GM19351 (cell line): ENCODE data around the gene LST1.
"Not testable (repeated sequence)": the region's sequence is repeated elsewhere in the genome, so short reads cannot be mapped to it uniquely, and the experiment has no call there.

Experiments
- ATAC-seq: cut with Tn5 transposase; IDR thresholded peaks from one replicate; pipeline ENCODE4 v1.9.1; 2021; ENCODE audit warnings: mild to moderate bottlenecking, moderate library complexity; ENCODE audit not compliant: unreplicated experiment

The LST1 gene

DNA sequence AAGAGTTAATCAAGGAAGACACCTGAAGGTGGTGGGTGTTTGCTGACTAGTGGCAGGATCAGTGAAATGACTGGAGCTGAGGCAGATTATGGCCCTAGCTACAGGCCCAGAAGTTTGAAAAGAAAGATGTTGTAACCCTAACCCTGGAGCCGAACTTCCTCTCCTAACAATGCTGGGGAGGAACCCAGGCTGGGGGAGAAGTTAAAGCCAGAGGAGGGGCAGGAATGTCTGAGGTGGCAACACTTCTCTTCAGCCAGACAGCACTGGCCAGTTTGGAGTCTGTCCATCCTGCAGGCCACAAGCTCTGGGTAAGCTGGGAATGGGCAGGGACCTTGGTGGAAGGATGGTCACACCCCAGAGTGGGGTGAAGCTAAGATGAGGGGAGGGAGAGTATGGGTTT lies at the start of gene LST1:
Gene LST1, plus strand, starts transcription at position 270 of the 400 bp plus-strand sequence. CDS start 1,023 bp downstream, outside the sequence.
- no peak for ATAC-seq

DNA sequence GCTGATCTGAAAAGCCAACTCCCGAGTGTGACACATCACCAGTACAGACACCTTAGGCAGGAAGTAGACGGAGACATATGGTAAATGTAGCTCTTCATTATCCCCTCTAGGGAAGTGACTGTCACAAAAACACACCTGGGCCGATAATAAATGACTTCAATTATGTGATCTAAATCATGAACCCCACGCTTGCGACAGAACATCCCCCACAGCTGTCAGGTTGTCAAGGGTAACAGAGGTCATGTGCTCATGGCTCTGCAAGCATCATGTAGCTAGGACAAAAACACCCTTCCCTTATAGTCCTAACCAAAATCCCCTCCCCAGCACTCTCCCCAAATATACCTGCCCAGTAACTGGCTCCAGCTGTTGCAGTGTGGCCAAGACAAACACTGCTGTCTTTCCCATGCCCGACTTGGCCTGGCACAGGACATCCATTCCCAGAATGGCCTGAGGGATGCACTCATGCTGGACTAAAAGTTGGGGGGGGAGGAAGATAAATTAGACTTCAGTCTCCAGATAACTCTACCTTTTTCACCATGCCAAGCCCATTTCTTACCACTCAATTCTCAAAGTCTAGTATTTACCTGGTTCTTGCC lies 47.2 kb upstream of the LST1 start:
- no peak for ATAC-seq

DNA sequence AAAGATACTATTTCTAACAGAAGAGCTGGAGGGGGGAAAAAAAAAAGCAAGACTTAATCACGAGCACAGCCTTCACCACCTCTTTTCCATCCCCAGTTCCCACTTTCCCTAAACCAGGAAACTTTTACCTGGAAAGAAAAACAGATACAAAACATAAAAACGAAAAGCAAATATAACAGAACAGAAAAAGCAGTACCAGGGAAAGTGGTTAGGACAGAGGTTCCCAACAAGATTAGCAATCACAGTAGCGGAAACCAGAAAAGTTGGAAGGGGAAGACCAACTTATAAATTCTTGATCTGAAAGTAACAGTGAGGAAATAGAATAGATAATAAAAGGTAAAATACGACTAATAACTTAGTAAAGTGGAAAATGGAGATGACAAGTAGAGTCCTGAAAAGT lies 45.4 kb upstream of the LST1 start:
- no peak for ATAC-seq

DNA sequence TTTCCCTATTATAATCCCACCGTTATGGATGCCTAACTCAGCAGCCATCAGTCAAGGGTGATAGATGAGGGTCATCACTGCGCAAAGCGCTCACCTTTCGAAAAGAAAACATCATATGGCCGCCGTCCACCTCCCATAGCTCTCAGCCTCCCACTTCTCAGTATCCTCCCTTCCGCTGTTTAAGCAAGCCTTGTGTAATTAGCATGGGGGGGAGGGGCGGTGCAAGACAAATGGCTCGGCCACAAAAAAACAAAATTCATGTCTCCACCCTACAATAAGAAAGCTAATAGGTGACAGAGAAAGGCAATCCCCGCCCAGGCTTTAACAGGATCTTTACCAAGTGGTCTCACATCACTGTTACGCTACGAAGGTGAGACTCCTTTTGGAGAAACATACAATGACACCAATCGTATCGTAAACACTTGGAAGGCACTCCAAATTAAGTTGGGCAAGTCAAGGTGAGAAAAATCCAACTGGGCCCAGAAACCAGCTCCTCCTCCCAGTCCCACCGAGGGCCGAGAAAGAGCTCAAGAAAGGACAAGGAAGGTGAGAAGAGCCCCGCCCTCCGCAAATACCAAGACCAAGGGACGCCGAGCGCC lies 44.9 kb upstream of the LST1 start:
- ATAC-seq = peak; percentile 20

DNA sequence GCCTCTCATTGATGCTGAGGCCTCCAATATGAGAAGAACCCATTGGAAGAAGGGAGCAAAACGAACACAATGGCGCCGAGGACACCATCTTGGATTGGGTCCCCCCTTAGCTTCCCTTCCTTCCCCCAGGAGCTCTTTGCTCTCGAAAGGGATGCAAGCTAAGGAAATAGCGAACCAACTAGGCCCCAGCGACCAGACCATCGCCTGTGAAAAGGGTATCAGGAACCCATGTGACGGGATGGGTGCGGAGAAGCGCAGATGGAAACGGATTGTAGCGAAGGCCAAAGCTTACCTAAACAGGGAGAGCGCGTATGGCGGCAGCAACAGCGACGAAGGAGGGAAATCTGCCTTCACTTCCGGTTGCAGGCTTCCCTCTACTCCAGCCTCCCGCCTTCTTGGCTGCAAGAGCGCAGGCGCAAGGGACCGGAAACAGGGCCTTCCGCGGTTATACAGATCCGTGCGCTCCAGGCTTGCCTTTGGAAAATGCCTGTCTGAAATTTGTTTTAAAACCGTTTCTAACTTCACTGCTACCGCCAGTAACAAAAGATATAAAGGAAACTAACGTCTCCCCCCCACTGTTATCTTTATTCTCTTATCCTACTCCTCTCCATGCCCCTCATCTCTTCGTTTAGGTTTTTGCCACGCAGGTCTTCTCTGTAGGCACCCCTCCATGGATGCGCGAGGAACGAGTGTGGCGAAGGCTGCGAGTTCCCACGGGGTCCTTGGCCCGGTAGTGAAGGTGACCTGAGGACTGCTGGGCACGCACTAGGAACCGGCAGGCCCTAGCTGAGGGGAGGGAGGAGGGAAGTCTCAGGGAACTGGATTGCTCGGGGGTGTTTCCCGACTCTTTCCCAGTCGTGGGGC lies 44.2 kb upstream of the LST1 start, which contains the start of gene DDX39B:
Gene DDX39B, minus strand, starts transcription at position 346 of the 864 bp plus-strand sequence. CDS start 1,471 bp downstream, outside the sequence.
- ATAC-seq = peak; percentile 56

DNA sequence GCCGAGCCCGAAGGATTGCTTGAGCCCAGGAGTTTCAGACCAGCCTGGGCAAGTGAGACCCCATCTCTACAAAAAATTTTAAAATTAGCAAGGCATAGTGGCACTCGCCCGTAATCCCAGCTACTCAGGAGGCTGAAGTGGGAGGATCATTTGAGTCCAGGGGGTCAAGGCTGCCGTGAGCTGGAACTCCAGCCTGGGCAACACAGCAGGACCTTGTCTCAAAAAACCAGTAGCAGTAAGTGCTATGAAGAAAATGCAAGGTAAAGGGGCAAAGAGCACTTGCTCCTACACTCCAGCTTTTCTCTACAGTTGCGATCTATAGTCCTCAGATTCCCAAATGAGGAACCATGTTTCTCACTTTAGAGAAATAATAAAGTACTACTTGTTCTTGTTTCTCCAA lies 42.4 kb upstream of the LST1 start:
- no peak for ATAC-seq

DNA sequence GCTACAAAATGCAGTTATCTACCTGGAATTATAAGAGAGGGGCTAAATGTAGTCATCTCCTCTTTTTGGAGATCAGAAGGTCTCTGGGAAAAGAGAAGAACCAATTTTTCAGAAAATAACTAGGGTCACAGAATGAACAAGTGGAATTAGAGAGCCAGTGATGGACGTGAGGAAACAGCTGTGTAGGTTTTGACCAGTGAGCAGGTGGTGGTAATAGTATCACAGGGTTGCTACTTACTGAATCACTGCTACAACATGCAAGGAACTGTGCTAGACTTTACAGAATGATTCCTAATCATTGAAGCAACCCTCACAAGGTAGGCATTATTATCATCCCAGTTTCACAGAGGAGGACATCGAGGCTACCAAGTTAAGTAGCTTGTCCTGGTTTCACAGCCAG lies 41.4 kb upstream of the LST1 start:
- ATAC-seq = no peak

DNA sequence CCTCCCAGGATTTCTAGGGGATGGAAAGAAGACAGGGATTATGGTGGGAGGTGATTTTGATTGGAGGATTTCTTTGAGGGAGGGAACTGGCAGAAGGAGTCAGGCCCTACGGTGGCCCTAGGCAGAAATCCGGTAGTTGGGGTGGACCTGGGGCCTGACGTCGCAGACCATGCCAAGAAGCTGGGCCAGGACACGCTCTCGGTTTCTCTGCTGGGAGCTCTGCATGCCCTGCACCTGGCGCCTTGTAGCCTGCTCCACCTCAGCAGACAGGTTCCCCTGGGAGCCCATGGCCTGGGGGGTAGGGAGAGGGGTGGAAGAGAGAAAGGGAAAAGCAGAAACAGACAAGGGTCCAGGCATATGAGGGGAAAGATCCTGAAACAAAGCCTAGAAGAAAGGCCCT lies 40.8 kb upstream of the LST1 start:
- ATAC-seq = no peak

DNA sequence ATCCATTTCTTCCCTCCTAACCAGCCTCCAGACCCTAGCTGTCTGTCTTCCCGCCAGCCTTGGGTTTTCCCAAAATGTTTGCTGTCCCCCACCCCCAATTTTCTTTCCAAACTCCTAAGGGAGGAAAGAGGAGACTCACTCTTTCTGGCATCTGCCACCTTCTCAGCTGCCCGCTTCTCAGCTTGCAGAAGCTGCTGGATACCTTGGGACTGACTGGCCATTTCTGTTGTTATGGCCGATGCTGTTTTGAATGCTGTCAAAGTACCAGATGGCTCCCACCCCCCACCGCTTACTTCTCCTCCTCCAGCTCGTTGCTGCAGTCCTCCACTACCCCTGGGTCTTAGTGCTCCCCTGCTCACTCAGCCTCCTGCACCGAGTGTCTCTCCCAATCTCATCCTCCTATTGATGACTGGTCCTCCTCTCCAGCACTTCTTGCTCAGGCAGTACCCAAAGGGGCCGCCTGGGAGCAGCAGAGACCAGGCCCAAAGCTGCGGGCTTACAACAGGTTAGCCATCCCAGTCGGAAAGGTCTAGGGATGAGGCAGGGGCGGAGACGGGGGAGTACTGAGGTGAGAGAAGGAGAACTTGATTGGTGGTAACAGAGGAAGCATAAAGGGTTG lies 39.6 kb upstream of the LST1 start, which contains the start of gene ATP6V1G2:
Gene ATP6V1G2, minus strand, starts transcription at position 270 of the 619 bp plus-strand sequence. Its CDS starts 49 bp downstream, at position 221.
- no peak for ATAC-seq

DNA sequence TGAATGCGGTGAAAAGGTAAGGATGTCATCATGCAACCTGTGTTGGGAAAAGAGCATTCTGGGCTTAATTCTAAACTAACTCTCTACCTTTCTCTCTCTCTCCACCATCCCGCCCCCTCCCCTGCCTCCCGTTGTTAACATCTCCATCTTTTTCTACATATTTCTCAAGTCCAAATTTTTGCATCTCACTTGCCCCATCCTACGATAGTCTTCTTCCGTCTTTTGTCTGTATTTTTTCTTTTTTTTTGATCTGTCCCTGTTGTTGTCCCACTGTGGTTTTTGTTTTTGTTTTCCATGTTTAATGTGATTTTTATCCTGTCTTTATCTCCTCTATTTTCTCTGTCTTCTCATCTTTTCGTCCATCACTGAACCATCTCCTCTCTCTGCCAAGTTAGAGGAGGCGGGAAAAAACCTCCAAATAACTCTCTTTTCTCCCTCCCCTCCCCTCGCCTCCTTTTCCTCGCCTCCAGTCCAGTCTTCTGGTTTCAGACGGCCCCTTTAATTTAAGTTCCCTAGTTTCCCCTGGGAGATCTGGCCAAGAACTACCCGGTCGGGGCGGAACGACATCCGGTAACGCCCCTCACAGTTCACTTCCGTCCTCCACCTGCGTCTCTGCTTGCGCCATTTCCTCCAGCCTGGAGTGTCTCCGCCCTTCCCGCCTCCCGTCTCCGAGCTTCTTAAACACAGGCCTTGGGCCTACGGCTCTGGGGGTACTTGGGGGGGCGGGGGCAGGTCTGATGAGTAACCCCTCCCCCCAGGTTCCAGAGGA lies 38.9 kb upstream of the LST1 start, which contains the start of gene NFKBIL1:
Gene NFKBIL1, plus strand, starts transcription at position 651 of the 769 bp plus-strand sequence. Its CDS starts 87 bp downstream, at position 738.
- peak; percentile 75 for ATAC-seq

DNA sequence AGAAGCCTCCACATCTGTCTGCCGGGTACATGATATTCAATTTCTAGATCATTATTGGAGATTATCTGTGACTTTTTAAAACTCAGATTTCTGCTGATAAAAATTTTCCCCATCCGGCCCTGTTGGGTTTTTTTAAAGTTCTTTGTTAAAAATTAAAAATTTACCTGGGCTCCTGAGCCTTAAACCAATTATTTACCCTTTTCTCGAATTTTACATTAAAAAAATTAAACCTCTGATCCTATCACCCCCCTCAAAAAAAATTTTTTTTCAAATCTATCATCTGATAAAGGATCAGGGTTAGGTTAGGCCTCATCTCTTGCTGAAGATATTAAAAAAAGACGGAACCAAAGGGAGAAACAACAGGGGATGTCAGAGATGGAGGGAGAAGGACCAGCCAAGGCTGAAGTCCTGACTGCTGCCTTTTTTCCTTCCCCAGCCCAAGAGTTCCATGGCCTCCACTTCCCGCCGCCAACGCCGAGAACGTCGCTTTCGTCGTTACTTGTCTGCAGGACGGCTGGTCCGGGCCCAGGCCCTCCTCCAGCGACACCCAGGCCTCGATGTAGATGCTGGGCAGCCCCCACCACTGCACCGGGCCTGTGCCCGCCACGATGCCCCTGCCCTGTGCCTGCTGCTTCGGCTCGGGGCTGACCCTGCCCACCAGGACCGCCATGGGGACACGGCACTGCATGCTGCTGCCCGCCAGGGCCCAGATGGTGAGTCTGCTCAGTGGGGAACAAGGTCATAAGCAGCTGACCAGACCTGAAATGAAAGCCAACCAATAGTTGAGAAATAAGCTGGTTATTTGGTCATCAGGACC lies 38.1 kb upstream of the LST1 start:
- no peak for ATAC-seq

DNA sequence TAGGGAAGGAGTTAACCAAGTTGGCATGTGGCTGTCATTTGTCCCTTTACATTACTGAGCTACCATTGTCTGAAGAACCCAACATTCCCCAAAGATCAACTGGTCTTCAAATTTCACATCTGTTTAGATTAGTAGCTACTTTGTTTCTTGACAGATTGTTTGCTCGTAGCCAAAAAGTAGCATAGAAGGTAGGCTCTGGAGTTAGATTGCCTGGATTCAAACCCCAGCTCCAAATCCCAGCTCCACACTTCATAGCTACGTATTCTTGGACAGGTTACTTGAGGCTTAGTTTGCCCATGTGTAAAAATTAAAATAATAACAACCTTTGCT lies 37.6 kb upstream of the LST1 start:
- ATAC-seq = no peak

DNA sequence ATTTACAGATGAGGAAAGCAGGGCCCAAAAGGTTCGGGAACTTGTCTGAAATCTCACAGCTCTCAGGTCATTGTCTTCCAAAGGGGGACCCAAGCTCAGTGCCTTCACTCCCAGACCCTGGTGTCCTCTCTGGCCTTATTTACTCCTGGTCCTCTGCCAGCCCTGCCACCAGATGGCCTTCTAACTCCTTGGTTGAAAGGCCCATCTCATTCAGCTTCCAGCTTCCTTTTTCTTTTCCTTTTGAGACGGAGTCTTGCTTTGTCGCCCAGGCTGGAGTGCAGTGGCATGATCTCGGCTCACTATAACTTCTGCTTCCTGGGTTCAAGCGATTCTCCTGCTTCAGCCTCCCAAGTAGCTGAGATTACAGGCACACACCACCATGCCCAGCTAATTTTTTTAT lies 34.7 kb upstream of the LST1 start:
- ATAC-seq = not testable (repeated sequence)

DNA sequence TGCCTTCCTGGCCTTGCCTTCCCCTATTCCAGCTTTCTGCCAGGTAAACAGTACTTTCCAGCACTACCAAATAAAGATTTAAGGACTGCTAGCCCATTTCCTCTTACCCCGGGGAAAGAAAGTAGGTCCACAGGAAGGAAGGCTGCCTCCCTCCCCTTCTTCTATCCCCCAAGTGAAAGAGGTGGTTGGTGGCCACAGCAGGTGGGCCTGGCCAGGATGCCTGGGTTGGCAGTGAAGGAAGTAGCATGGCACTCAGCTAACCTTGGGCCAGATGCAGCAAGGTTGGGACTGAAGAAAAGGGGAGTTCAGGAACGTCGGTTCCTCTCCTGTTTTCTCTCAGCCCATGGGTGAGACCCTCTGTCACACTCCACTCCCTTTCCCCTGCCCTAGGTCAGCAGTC lies 29.8 kb upstream of the LST1 start:
- no peak for ATAC-seq

DNA sequence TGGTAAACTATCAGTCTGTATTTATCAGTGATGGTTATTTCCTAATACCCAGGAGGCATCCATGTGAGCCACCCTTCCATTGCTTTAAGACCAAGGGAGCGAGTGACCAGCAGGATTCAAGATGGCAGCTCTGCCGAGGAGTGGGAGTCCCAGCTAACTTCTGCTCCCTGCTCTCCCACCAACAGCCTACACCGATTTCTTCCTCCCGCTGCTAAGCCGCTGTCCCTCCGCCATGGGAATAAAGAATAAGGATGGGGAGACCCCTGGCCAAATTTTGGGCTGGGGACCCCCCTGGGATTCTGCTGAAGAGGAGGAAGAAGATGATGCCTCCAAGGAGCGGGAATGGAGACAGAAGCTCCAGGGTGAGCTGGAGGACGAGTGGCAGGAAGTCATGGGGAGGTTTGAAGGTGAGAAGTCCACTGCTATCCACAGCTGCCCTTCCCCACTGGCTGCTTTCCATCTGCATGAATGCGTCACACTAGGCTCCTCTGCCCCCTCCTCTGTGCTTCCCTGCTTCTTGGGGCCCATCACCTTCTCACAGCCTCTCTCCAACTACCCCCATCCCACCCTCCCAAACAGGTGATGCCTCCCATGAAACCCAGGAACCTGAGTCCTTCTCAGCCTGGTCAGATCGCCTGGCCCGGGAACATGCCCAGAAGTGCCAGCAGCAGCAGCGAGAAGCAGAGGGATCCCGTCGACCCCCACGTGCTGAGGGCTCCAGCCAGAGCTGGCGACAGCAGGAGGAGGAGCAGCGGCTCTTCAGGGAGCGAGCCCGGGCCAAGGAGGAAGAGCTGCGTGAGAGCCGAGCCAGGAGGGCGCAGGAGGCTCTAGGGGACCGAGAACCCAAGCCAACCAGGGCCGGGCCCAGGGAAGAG lies 28.4 kb upstream of the LST1 start:
- no peak for ATAC-seq

DNA sequence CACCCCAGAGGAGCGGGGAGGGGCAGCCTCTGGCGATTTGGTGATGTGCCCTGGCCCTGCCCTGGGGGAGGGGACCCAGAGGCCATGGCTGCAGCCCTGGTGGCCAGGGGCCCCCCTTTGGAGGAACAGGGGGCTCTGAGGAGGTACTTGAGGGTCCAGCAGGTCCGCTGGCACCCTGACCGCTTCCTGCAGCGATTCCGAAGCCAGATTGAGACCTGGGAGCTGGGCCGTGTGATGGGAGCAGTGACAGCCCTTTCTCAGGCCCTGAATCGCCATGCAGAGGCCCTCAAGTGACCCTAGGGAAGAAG lies 27.8 kb upstream of the LST1 start:
- no peak for ATAC-seq

DNA sequence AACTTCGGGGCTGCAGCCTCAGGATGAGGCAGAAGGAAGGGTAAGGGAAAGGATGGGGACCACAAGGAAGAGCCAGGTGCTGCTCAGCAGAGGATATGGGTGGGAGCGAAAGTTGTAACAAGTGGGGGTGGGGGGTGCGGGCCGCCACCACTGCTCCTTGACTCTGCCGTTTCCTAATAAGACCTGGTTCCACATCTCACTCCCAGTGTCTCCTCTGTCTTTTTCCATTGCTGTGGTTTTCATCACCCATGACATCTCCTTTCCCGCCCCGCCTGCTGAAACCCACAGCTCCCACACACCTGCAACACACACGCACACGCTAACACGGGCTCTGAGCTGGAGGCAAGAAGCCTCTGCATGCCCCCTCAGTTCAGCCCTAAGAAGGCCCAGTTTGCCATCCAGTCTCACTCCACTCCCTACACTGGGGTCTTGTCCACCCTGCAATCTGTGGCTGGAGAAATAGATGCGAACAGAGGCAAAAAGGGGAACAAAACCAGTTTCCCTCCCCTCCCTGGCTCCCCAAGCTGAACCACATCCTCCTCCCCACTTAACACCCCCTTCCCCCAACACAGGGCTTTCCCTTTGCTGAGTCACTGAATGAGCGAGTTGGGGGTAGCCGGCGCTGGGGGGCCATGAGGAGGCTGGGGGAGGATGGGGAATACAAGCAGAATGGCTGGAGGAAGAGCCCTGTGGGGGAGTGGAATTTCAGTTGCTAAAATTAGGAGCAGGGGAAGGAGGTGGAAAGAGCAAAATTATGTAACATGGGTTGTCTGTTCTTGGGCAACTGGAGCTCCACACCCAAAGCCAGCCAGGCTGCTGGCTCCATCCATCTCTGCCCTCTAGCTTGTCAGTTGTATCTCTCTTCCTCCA lies 27.2 kb upstream of the LST1 start:
- no peak for ATAC-seq

DNA sequence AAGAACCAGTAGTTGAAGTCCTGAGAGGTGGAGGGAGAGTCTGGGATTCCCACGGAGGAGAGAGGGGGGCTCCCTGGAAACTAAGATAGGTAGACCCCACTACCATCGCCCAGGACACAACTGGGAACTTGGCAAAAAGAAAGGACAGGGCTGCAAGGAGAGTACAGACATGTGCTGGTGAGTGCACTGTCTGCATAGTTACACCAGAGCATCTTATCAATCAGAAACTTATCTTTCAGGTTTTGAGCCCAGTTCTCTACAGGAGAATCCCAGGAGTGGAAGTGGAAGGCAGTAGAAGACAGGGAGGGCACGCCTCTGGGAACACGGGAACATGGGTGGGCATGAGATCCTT lies 26.5 kb upstream of the LST1 start:
- no peak for ATAC-seq
